ENCODE measurements around the gene KCNQ2.

KCNQ2 gene

DNA sequence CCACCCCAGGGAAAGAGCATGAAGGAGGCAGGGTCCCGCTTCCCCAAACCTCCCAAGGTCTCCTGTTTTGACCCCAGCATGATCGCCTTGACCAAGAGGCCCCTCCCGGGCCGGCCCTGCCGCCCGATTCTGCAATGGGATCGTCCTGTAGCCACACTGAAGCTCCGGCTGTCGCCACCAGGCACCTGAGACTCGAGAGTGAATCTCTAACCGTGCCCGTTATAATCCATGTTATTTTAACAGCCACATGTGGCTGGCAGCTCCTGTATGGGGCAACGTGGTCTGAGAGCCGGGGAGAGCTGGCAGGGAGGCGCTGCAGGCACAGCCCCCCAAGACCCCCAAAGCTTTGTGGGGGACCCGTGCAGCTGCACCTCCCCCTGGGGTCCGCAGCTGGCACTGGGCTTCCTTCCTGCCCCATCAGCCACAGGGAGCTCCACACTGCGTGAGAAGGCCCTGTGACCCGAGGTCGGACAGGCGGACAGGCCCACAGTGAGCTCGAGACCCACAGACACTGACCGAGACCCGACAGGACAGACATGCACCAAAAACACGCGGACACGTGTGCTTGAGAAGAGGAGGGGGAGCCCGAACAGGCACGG lies 51.3 kb downstream of the KCNQ2 start:
- H3K79me2 ChIP-seq (ENCODE audit: control insufficient read depth, insufficient read depth, low read length, unreplicated experiment): no peaks in the 10 kb centered on the region
- H3K4me1 ChIP-seq (ENCODE audit: control insufficient read depth, insufficient read depth, low read length, unreplicated experiment): no peaks in the 10 kb centered on the region

DNA sequence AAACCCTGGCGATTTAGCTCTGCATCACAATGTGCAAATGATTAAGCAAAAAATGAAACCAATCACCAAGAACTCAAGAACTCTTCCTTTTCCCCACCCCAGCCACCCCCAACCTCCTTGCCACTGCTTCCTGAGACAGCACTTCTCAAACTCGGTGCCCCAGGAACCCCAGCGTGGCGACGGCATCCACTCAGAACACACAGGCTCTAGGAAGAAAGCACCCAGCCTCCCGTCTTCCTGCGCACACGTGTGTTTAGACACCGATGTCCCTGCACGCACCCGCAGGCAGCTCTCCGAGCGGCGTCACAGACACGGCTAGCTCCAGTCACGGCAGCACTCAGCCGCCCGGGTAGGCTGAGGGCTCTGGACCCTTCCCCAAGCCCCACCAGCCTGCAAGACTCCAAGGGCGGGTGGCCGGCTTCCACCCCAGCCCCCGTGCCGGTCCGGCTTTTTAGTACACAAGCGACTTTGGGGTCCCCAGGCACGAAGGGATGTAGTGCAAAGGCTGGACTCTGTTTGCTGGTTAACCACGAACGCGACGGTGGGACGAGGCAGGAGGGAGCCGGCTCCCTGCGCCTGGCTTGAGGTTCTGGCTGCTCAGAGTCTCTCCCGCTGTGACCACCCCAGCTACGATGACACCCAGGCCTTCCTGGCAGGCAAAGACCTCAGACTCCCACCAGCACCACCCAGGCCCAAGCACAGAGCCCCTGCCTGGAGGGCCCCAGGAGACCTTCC lies 51.9 kb downstream of the KCNQ2 start:
- Histone ChIP-seq H3K4me3 (ENCODE audit: low read depth, low read length) (no peak overlapping the region), H2AFZ (ENCODE audit: low read length, unreplicated experiment) (no peak overlapping the region), H3K27ac (ENCODE audit: low read depth, low read length) (no peak overlapping the region), H3K27me3 (ENCODE audit: insufficient read depth, low read length) (peaks cover 13% of the 10 kb centered on the region), H3K79me2 (ENCODE audit: control insufficient read depth, insufficient read depth, low read length, unreplicated experiment) (no peaks in the 10 kb centered on the region), H3K36me3 (ENCODE audit: insufficient read depth, low read length) (no peaks in the 10 kb centered on the region), H3K4me1 (ENCODE audit: control insufficient read depth, insufficient read depth, low read length, unreplicated experiment) (no peaks in the 10 kb centered on the region)

More for the DNA sequence above, 51.3 kb downstream of the KCNQ2 start:
- no peak overlapping the region for H3K27ac ChIP-seq (ENCODE audit: low read depth, low read length)
- H3K4me3 ChIP-seq (ENCODE audit: low read depth, low read length): no peak overlapping the region
- peaks cover 10% of the 10 kb centered on the region for H3K27me3 ChIP-seq (ENCODE audit: insufficient read depth, low read length)
- no peak overlapping the region for H2AFZ ChIP-seq (ENCODE audit: low read length, unreplicated experiment)
- H3K36me3 ChIP-seq (ENCODE audit: insufficient read depth, low read length): no peaks in the 10 kb centered on the region

DNA sequence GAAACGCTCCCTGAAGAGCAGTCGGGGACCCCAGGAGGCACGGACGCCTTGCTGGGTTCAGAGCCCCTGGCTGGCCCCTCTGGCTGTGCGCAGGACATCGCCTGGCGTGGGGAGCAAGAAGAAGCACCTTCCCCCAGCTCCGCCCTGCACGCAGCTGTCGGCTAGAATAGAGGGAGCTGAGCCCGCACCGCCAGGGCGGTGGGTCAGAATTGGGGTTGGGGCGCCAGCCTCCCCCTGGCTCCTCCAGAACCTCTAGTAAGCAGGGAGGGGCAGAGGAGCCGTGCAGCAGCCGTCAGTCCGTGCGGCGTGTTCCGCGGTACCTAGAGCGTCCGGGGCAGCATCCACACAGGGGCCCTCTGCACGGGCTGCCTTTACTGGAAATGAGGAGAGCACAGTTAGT lies 53.2 kb downstream of the KCNQ2 start:
- Histone ChIP-seq H2AFZ (ENCODE audit: low read length, unreplicated experiment) (no peak overlapping the region), H3K4me1 (ENCODE audit: control insufficient read depth, insufficient read depth, low read length, unreplicated experiment) (no peaks in the 10 kb centered on the region), H3K27ac (ENCODE audit: low read depth, low read length) (no peak overlapping the region), H3K4me3 (ENCODE audit: low read depth, low read length) (no peak overlapping the region), H3K79me2 (ENCODE audit: control insufficient read depth, insufficient read depth, low read length, unreplicated experiment) (no peaks in the 10 kb centered on the region), H3K27me3 (ENCODE audit: insufficient read depth, low read length) (peaks cover 13% of the 10 kb centered on the region), H3K36me3 (ENCODE audit: insufficient read depth, low read length) (no peaks in the 10 kb centered on the region)

DNA sequence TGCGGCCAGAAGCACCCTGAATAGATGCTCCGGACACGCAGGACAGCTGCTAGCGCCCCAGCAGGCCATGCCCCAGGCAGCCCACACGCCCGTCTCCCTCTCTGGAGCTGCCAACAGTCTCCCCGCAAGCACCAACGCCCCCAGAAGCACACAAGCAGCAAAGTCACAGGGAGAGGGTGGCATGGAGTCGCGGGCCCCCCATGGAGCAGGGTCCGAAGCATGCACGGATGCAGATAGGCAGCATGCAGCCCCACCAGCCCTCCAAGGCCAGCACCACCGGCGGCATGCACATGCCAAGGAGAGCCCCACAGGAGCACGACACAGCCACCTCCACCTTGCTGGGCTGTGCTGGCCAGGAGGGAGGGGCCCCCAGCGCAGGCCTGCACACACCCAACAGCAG lies 53.8 kb downstream of the KCNQ2 start:
- Histone ChIP-seq H3K27ac (ENCODE audit: low read depth, low read length) (no peak overlapping the region), H3K79me2 (ENCODE audit: control insufficient read depth, insufficient read depth, low read length, unreplicated experiment) (no peaks in the 10 kb centered on the region), H3K36me3 (ENCODE audit: insufficient read depth, low read length) (no peaks in the 10 kb centered on the region), H2AFZ (ENCODE audit: low read length, unreplicated experiment) (no peak overlapping the region), H3K27me3 (ENCODE audit: insufficient read depth, low read length) (peaks cover 13% of the 10 kb centered on the region), H3K4me1 (ENCODE audit: control insufficient read depth, insufficient read depth, low read length, unreplicated experiment) (no peaks in the 10 kb centered on the region), H3K4me3 (ENCODE audit: low read depth, low read length) (no peak overlapping the region)

DNA sequence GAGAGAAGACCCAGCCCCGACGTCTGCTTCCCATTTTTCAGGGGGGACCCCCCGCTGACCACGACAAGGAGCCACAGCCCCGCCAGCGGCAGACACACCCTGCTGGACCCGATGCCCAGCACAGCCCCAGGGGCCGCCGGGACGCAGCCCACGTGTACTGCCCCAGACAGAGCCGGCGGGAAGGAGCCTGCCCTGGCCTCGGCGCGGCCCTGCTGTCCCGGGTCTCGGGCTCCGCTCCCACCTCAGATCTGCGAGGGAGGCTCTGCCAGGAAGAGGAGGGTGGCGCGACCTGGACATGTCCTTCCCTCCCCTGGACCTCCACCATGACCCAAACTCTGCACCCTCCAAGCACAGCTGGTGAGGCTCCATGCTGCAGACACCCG lies 54.7 kb downstream of the KCNQ2 start:
- no peak overlapping the region for H2AFZ ChIP-seq (ENCODE audit: low read length, unreplicated experiment)
- peaks cover 13% of the 10 kb centered on the region for H3K27me3 ChIP-seq (ENCODE audit: insufficient read depth, low read length)
- no peak overlapping the region for H3K27ac ChIP-seq (ENCODE audit: low read depth, low read length)
- H3K4me1 ChIP-seq (ENCODE audit: control insufficient read depth, insufficient read depth, low read length, unreplicated experiment): no peaks in the 10 kb centered on the region
- no peak overlapping the region for H3K4me3 ChIP-seq (ENCODE audit: low read depth, low read length)
- no peaks in the 10 kb centered on the region for H3K79me2 ChIP-seq (ENCODE audit: control insufficient read depth, insufficient read depth, low read length, unreplicated experiment)
- H3K36me3 ChIP-seq (ENCODE audit: insufficient read depth, low read length): no peaks in the 10 kb centered on the region

DNA sequence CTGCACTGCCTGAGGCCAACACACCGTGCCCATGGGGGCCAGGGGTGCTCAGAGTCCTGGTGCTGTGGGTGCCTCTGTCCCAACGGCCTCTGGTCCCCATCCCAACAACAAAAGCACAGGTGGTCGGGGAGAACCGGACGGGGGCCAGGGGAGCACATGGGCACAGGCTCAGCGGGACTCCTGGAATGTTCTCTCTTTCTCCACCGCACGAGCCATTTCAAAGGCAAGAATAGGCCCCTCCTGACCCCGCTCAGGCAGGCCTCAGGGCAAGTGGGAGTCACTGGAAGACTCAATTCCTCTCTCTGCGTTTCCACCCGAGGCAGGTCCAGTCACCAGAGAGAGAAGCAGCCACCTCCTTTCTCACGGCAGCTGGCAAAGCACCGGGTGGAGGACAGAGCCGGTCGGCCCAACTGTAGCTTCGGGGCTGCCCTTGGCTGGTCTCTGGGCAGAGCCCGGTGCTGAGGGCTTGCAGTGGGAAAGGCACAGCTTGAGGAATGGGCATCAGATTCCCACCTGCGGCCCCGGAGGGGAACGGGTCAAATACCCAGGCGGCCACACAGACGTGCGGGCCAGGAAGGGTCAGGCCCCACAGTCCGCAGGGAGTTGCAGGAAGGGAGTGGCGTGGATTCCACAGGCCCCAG lies 55.2 kb downstream of the KCNQ2 start:
- Histone ChIP-seq H2AFZ (ENCODE audit: low read length, unreplicated experiment) (no peak overlapping the region), H3K27me3 (ENCODE audit: insufficient read depth, low read length) (peaks cover 13% of the 10 kb centered on the region), H3K36me3 (ENCODE audit: insufficient read depth, low read length) (no peaks in the 10 kb centered on the region), H3K27ac (ENCODE audit: low read depth, low read length) (no peak overlapping the region), H3K79me2 (ENCODE audit: control insufficient read depth, insufficient read depth, low read length, unreplicated experiment) (no peaks in the 10 kb centered on the region), H3K4me3 (ENCODE audit: low read depth, low read length) (no peak overlapping the region), H3K4me1 (ENCODE audit: control insufficient read depth, insufficient read depth, low read length, unreplicated experiment) (no peaks in the 10 kb centered on the region)

DNA sequence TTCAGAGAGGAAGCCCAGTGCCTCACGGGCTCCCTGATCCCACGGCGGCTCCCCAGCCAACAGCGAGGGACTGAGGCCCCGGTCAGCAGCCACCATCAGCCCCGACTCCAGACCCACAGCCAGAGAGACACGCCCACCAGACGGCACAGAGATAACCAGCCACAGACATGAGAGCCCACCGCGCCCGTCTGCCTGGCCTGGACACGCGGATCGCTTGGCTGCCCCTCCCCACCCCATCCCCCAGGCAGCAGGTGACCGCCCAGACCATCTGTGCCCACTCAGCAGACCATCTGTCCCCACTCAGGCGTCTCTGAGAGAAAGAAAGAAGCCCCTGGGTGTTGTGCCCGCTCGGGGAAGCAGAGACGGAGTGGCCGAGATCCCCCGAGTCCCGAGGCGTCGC lies 55.8 kb downstream of the KCNQ2 start:
- H3K4me1 ChIP-seq (ENCODE audit: control insufficient read depth, insufficient read depth, low read length, unreplicated experiment): no peaks in the 10 kb centered on the region
- no peak overlapping the region for H2AFZ ChIP-seq (ENCODE audit: low read length, unreplicated experiment)
- no peak overlapping the region for H3K27ac ChIP-seq (ENCODE audit: low read depth, low read length)
- peaks cover 15% of the 10 kb centered on the region for H3K27me3 ChIP-seq (ENCODE audit: insufficient read depth, low read length)
- no peaks in the 10 kb centered on the region for H3K79me2 ChIP-seq (ENCODE audit: control insufficient read depth, insufficient read depth, low read length, unreplicated experiment)
- no peak overlapping the region for H3K4me3 ChIP-seq (ENCODE audit: low read depth, low read length)
- no peaks in the 10 kb centered on the region for H3K36me3 ChIP-seq (ENCODE audit: insufficient read depth, low read length)

DNA sequence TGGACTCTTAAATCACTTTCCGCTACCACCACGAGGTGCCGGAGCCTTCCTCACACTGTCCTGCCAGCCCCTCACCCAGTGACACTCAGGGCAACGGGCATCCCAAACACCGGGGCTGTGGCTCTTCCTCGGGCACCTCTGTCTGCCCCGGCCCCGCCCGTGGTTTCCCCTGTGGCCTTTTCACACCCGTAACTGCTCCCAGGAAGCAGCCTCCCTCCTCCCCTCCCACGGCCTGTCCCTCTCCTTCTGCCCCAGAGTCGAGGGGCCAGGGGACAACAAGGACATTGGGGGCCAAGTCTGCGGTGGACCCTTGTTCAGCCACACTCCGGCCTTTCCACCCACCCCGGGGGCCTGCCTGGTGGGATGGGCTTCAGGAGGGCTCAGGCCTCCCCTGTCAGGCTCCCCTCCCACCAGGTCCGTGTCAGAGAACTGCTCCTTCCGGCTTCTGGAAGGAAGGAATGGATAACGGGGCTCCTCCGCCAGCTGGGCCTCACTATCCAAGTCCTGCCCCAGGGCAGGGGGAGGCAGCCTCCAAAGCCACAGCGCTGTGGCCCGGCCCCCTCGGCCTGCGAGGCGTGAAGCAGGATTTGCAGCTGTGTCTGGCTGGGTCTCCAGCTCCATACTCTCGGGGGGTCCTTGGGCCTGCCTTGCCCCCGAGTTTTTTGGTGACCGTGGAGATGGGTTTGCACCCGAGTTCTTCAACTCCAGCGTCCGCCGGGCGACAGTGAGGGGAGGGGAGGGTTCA lies 56.6 kb downstream of the KCNQ2 start:
- no peaks in the 10 kb centered on the region for H3K4me1 ChIP-seq (ENCODE audit: control insufficient read depth, insufficient read depth, low read length, unreplicated experiment)
- H3K36me3 ChIP-seq (ENCODE audit: insufficient read depth, low read length): no peaks in the 10 kb centered on the region
- H3K27ac ChIP-seq (ENCODE audit: low read depth, low read length): no peak overlapping the region
- H2AFZ ChIP-seq (ENCODE audit: low read length, unreplicated experiment): no peak overlapping the region
- no peak overlapping the region for H3K4me3 ChIP-seq (ENCODE audit: low read depth, low read length)
- H3K27me3 ChIP-seq (ENCODE audit: insufficient read depth, low read length): peaks cover 16% of the 10 kb centered on the region
- H3K79me2 ChIP-seq (ENCODE audit: control insufficient read depth, insufficient read depth, low read length, unreplicated experiment): no peaks in the 10 kb centered on the region

DNA sequence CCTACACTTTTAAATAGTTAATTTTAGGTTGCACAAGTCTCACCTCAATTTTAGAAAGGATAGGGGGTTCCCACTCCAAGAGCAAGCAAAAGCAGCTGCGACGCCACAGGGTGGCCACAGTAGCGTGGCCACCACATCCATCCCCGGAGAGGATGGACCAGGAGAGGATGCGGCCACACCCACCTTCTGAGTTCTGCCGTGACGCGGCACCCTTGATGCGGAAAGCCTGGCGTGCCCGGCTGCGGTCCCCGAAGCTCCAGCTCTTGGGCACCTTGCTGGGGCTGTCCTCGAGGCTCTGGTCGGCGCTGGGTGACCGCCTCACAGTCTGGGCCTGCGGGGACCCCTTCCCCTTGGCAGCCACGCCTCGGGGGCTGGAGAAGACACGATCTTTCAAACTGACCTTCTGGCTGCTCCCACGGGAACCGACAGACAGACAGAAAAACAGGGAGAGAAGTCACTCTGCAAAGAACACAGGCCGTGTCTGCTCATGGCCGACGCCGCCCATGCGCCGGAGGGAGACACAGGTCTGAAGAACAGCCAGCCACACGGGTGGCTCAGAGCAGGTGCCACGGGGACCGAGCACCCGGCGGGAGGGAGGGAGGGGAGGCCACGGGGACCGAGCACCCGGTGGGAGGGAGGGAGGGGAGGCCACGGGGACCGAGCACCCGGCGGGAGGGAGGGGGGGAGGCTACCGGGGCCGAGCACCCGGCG lies 57.6 kb downstream of the KCNQ2 start:
- Histone ChIP-seq H2AFZ (ENCODE audit: low read length, unreplicated experiment) (no peak overlapping the region), H3K4me1 (ENCODE audit: control insufficient read depth, insufficient read depth, low read length, unreplicated experiment) (no peaks in the 10 kb centered on the region), H3K27me3 (ENCODE audit: insufficient read depth, low read length) (peaks cover 16% of the 10 kb centered on the region), H3K27ac (ENCODE audit: low read depth, low read length) (no peak overlapping the region), H3K79me2 (ENCODE audit: control insufficient read depth, insufficient read depth, low read length, unreplicated experiment) (no peaks in the 10 kb centered on the region), H3K36me3 (ENCODE audit: insufficient read depth, low read length) (no peaks in the 10 kb centered on the region), H3K4me3 (ENCODE audit: low read depth, low read length) (no peak overlapping the region)

DNA sequence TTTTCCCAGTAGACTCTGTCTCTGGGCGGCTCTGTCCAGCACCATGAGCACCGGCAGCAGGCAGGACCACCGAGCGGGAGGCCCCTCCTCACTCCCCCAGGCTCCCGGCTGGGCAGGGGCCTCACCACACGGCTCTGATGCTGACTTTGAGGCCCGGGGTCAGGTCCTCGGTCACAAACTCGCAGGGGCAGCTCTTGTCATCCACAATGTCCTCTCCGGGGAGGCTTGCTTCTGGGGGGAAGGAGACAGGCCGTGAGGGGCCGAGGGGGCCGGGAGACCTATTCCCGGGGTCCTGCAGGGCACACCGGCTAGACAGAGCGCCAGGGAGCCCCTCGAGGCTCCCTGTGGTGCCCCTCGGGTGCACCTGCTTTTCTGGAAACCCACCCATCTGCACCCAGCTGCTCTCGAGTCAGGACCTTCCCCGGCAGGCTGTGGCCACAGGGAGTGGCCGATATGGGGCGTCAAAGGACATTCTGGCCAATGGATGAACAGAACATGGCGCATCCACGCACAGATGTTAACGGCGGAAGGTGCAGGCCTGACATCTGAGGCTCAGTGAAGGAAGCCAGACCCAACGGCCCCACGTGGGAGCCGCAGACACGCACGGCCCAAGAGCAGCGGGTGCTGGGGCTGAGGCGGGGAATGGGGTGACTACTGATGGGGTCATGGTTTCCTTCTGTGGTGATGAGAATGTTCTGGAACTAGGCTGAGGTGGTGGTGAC lies 58.3 kb downstream of the KCNQ2 start:
- H3K4me1 ChIP-seq (ENCODE audit: control insufficient read depth, insufficient read depth, low read length, unreplicated experiment): no peaks in the 10 kb centered on the region
- no peaks in the 10 kb centered on the region for H3K79me2 ChIP-seq (ENCODE audit: control insufficient read depth, insufficient read depth, low read length, unreplicated experiment)
- H3K27me3 ChIP-seq (ENCODE audit: insufficient read depth, low read length): peaks cover 16% of the 10 kb centered on the region

More for the DNA sequence above, 58.3 kb downstream of the KCNQ2 start:
- H3K4me3 ChIP-seq (ENCODE audit: low read depth, low read length): no peak overlapping the region
- H3K36me3 ChIP-seq (ENCODE audit: insufficient read depth, low read length): no peaks in the 10 kb centered on the region
- no peak overlapping the region for H2AFZ ChIP-seq (ENCODE audit: low read length, unreplicated experiment)
- H3K27ac ChIP-seq (ENCODE audit: low read depth, low read length): no peak overlapping the region
